NCI-H146 treated with DMSO at 0.1 percent for 48 hours (cell line): ENCODE results near the gene FCHSD1.

Experiments used
- DNase-seq: peaks from one replicate; lab custom pipeline; 2025; ENCODE audit not compliant: unreplicated experiment; lab: John Stamatoyannopoulos, UW

The FCHSD1 gene

GRCh38 chr5:141672841-141673813 is 21.9 kb upstream of the FCHSD1 start:
- DNase-seq: no peak

DNA sequence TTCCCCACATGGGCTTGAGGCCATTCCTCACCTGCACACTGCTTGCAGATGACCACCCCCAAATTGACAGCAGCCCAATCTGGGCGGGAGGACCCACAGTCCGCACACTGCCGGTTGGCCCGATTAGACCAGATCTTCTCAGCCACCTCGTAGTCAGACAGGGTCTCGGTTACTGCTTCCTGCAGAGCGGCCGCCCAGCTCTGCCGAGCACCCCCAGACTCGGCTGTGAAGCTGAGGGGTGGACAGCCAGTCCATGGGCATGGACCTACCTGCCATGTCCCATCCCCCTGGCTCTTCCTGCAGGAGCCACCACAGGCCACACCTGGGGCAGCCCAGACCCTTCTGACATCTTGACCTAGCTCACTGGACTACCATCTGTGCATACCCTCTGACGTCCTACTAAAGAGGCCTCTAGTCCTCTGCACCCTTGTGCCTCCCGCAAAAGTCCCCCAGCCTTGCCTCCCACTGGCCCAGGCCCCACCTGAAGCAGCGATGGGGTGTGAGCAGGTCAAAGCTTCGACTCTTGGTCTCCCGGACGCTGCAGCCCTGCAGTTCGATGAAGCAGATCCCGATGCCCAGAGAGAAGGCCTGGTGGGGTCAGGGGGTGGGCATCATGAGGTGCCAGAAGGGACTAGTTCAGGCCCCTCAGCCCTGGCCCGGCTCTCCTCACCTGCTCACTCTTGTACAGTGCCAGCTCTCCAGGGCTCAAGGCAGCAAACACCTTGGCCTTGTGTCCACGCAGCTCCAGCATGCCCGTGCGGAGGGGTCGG is 21.0 kb upstream of the FCHSD1 start:
- DNase-seq: no peak

DNA sequence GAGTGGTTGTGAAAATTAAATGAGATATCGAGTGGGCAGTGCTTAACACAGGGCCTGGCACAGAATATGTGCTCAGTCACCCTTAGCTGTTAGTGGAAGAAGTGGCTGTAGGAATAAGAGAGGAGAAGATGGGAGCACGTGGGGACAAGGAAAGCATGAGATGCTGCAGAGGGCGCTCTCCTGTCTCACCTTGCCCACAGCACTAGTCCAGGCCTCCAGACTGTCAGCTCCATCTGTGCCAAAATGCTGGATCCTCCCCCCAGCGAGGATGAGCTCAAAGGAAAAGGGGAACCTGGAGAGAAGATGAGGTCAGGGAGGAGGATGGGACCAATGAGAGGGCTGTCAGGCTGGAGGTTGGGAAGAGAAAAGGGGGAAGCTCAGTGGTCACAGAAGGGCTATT is 18.3 kb upstream of the FCHSD1 start:
- DNase-seq: no peak

DNA sequence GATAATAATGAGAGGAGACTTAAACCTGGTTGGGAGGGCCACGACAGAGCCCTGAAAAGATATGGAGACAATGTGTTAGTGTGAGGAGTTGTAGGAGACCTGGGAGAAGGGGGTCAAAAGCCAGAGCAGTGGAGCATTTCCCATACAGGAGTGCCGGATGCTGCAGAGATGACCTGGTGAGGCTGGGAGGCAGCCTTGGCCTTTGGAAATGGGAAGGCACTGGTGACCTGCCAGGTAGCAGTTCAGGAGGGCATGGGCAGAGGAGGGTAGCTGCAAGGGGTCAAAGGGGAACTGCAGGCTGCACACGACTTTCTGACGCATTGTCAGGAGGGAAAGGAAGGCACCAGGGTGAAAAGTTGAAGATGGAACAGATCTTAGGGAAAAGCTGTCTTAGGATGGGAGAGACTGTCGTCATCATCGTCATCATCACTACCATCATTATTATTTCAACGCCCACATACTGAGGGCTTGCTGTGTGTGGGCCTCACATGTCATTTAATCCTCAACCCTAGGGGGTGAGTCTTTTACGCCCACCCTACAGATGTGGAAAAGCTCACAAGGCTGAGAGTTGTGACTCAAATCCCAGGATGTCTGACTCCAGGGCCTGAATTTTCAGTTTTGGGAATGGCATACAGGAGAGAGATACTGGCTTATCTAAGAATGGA is 17.5 kb upstream of the FCHSD1 start:
- DNase-seq: no peak

- DNase-seq: no peak
Observed at GRCh38 chr5:141665995-141666940, 15.1 kb upstream of the FCHSD1 start.

- DNase-seq: no peak
Observed at GRCh38 chr5:141664733-141665461, 13.7 kb upstream of the FCHSD1 start.

DNA sequence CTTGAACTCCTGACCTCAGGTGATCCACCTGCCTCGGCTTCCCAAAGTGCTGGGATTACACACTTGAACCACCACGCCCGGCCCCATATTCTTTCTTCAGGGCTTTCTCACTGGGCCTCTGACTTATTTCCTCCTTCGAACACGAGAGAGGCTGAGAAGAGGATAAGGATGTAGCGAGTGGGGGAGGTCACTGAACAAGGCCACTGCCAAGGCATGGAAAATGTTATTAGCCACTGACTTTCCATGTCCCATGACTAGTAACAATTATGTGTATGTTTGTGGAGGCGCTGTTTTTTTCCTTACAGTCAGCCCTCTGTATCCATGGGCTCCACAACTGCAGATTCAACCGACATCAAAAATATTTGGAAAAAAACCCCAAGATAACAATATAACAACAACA is 12.3 kb upstream of the FCHSD1 start:
- no peak for DNase-seq

- no peak for DNase-seq
Observed at GRCh38 chr5:141662028-141662427, 10.8 kb upstream of the FCHSD1 start.

- DNase-seq: no peak
Observed at GRCh38 chr5:141657937-141658545, 6.8 kb upstream of the FCHSD1 start.

DNA sequence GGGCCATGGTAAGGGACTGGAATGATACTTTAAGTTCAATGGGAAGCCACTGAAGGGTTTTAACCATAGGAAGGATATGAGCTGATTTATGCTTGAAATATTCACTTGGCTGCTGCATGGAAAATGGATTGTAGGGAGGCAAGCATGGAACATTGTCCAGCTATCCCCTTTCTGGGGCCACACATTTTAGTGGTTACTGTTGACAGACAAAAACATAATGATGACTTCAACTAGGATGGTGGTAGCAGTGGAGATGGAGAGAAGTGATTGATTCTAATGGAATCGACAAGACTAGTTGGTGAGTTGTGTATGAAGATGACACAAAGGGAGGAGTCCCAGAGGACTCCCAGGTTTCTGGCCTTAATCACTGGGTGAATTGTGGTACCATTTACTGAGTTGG is 6.2 kb upstream of the FCHSD1 start:
- DNase-seq: no peak

- DNase-seq: no peak
Observed at GRCh38 chr5:141656396-141656795, 5.2 kb upstream of the FCHSD1 start.

GRCh38 chr5:141655020-141655419 is 3.8 kb upstream of the FCHSD1 start:
- DNase-seq: no peak

GRCh38 chr5:141654298-141654697 is 3.1 kb upstream of the FCHSD1 start:
- no peak for DNase-seq

DNA sequence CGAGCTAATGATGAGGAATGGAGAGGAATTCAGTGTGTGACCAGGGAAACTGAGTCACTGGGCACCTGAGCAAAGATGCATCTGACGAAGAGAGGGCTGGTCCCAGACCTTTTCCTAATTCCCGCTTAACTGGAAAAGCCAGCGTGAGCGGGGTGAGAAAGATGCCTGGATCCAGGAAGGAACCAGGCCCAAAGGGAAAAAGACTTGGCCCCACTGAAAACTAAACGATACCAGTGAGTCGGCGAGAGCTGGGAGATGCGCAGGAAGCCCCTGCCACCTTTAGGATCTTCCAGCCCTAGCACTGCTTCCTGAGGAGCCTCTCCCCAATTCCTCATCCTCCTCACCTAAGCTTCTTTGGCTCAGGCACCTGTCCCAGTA is 499 bp upstream of the FCHSD1 start:
- no peak for DNase-seq

- DNase-seq: no peak
Observed at GRCh38 chr5:141649972-141650371, 1.2 kb downstream of the FCHSD1 start.

DNA sequence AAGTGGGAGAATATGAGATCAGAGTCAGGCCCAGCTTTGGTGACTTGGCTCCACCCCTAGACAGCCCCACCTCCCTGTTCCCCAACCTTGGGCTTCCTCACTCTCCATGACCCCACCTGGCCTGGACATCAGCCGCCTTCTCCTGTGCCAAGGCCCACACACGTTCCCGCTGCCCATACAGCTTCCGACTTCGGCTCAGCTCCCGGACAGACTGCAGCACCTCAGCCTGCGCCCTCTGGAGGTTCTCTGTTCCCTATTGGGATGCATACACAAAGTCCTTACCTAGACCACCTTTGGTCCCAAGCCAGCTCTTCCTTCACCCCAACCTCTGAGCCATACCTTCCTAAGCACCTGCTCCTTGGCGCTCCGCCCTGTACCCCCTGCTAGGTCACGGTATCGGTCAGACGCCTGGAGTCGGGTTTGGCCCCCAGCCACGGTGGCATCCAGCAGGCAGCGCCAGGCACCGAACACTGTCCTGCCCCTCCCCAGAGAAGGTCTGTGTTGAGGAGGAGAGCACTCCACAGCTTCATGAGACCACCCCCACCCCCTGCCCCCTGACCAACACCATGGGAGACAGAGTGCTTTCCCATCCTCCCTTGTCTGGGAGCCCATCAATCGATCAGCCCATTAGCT is 2.0 kb downstream of the FCHSD1 start:
- no peak for DNase-seq

DNA sequence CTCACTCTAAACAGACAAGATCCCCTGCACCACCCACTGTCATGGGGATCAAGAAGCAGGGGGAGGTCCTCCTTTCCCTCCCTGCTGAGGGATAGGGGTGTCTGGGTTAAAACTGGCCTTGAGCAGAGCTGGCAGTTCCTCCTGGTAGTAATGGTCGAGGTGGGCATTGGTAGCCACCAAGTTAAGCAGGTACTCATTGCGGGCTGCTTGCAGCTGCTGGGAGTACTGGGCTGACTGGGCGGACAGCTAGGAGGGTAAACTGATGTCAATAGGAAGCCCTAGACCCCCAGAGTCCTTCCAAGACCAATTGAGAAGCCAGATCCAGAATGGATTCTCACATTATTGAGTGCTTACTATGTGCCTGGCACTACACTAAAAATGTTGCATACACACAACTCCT is 3.4 kb downstream of the FCHSD1 start:
- no peak for DNase-seq

DNA sequence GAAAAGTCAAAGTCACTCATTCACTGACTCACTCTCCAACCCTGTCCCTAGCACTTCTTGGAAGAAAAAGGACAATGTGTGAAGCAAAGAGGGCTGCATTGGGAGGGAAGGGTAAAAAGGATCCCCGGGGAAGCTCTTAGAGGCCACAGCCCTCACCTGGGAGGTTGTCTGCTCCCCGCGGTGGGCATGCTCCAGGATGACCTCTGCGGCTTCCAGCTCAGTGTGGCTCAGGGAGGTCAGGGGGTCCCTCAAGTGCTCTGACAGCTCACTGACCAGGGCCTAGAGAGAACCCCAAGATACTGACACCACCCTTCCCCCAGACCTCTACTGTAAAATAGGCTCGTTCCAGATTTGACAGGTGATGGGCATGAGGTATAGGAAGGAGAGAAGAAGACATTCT is 4.0 kb downstream of the FCHSD1 start:
- no peak for DNase-seq

DNA sequence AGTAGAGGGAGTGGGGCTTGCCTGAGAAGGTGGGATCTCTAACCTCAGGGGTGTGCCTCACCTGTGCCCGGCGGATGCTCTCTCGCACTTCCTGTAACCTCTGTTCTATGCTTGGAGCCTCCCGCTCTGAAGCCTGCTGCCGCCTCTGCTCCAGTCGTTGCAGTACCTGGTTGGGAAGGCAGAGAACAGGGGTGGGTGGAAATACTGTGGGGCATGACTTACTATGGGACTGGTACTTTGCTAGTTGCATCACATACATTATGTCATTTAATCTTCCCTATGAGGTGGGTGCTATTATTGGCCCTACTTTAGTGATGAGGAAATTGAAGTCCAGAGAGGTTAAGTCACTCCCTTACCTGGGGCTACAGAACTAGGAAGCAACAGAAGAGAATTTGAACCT is 5.2 kb downstream of the FCHSD1 start:
- DNase-seq: no peak
